ENCODE measurements around the gene TBC1D12.
"Not testable (repeated sequence)": the region's sequence is repeated elsewhere in the genome, so short reads cannot be mapped to it uniquely, and the experiment has no call there.

Gene TBC1D12

DNA sequence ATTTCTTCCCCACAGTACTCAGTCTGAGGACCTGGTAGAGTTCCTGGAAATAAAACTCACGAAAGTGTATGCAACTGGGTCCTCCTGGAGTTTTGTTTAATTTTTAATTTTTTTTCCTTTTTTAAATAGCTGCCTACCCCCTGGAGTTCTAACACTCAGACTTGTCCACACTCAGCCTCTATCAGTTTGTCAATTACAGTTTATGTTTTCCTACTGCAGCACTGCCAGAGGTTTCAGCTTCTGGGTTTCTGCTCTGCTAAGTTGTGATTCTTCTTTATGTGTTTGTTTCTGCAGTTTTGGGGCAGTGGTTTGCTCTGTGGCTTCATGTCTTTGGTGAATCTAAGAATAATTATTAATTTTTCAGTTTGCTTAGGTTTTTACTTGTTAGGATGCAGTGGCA is 59.2 kb downstream of the TBC1D12 start:
- DNase-seq, result no peak

DNA sequence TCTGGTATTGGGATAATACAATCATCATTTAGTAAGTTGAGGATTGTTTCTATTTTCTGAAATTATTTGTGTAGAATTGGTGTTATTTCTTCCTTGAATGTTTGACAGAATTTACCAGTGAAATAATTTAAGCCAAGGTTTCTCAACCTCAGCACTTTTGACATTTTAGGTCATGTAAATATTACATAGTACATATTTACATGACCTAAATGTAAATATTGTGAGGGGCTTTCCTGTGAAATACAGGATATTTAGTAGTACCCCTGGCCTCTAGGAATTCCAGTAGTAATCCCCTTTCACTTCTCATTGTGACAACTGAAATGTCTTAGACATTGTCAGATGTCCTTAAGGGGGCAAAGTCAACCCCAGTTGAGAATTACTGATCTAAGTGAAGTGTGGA is 59.8 kb downstream of the TBC1D12 start:
- DNase-seq, result no peak

DNA sequence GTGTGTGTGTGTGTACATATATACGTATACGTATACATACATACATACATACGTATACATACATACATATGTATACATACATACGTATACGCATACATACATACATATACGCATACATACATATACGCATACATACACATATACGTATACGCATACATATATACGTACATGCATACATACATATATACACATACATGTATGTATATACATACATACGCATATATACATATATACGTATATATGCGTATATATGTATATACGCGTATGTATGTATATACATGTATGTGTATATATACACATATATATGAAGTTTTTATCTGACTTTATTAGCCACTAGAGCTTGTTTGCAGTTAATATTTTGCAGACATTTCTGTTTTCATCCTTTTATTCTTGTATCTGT is 63.3 kb downstream of the TBC1D12 start:
- DNase-seq, result no peak

DNA sequence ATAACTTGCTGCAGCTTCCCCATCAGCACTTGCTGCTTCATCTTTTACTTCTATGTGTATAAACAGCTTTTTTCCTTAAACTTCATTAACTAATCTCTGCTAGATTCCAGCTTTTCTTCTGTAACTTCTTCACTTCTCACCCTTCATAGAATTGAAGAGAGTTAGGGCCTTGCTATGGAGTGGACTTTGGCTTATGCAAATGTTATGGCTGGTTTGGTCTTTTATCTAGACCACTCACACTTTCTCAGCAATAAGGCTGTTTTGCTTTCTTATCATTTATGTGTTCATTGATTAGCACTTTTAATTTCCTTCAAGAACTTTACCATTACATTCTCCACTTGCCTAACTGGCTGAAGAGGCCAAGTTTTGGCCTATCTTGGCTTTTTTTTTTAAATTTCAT is 79.1 kb downstream of the TBC1D12 start:
- DNase-seq, result no peak

DNA sequence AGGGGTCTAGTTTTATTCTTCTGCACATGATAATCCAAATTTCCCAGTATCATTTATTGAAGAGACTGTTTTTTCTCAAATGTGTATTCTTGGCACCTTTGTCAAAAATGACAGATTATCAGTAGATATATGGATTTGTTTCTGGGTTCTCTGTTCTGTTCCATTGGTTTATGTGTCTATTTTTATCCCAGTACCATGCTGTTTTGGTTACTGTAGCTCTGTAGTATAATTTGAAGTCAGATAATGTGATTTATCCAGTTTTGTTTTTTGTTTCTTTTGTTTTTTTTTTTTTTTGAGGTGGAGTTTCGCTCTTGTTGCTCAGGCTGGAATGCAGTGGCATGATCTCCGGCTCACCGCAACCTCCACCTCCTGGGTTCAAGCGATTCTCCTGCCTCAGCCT is 81.6 kb downstream of the TBC1D12 start:
- no peak for DNase-seq

- no peak for DNase-seq
These were observed 82.8 kb downstream of the TBC1D12 start for GRCh38 chr10:94485094-94485493.

DNA sequence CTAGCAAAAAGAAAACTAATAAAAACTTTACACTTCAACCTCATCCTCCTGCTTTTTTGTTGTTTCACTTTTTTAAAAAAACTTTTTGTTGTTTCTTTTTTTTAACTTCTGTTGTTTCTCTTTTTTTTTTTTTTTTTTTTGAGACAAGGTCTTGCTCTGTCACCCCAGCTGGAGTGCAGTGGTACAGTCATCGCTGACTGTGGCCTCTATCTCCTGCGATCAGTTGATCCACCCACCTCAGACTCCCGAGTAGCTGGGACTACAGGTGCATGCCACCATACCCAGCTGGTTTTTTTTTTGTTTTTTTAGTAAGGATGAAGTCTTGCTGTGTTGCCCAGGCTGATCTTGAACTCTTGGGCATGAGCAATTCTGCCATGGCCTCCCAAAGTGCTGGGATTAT is 85.2 kb downstream of the TBC1D12 start:
- DNase-seq, result no peak

DNA sequence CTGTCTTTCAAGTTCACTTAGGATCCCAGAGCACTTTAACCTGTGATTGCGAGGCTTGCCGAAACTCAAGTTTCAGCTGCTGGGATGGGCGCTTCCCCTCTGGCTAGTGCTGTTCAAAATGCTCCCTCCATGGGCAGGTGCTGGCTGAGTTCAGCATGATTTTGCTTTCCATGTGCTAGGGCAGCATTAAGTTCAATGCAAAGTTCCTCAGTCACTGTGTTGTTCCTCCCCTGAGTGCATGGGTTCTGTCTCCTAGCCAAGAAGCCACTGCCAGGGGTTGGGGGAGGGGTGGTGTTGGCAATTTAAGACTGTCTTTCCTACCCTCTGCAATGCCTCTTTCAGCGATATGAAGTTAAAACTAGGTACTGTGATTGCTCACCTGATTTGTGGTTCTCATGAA is 86.8 kb downstream of the TBC1D12 start:
- DNase-seq, result no peak

DNA sequence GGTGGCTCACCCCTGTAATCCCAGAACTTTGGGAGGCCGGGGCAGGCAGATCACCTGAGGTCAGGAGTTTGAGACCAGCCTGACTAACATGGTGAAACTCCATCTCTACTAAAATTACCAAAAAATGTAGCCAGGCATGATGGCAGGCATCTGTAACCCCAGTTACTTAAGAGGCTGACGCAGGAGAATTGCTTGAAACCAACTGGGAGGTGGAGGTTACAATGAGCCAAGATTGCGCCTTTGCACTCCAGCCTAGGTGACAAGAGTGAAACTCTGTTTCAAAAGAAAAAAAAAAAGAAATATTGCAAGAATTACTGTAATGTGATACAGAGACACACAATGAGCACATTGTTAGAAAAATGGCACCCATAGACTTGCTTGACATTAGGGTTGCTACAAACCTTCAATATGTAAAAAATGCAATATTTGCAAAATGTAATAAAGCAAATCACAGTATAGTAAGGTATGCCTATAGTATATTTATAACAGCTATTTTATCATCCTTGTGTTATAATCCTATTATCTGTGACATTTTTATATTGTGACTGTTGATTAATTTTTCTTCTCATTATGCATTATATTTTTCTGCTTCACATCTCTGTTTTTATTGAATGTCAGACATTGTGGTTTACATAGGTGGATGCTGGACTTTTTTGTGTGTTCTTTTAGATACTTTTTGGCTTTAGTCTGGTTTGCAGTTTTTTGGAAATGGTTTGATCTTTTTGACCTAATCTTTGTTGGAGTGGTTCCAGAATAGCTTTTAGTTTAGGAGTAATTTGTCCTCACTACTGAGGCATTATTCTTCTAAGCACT is 87.8 kb downstream of the TBC1D12 start:
- no peak for DNase-seq

DNA sequence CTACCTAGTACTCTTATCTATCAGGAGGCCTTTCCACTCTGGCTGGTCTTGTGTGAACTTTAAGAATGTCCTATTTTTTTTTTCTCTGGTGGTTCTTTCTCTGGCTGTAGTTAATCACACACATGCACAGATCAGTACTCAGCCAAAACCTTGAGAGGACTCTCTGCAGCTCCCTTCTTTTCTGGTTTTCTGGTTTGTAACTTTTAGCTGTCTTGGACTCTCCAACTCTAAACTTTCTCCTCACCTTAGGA is 88.4 kb downstream of the TBC1D12 start:
- DNase-seq, result no peak

DNA sequence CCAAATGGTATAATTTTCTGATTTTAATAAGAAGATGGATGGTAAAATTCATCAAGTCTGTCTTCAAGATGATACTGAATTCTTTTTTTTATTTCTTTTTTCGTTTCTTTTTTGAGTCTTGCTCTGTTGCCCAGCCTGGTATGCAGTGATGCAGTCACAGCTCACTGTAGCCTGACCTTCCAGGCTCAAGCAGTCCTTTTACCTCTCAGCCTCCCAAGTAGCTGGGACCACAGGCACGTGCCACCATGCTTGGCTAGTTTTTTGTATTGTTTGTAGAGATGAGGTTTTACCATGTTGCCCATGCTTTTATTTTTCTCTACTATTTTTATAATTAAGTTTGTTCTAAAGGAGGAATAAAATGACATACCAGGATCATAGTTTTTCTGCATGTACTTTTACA is 91.1 kb downstream of the TBC1D12 start:
- no peak for DNase-seq

- DNase-seq, result no peak
These were observed 93.7 kb downstream of the TBC1D12 start for GRCh38 chr10:94496010-94496409.

GRCh38 chr10:94496646-94497045 is 94.3 kb downstream of the TBC1D12 start:
- no peak for DNase-seq

DNA sequence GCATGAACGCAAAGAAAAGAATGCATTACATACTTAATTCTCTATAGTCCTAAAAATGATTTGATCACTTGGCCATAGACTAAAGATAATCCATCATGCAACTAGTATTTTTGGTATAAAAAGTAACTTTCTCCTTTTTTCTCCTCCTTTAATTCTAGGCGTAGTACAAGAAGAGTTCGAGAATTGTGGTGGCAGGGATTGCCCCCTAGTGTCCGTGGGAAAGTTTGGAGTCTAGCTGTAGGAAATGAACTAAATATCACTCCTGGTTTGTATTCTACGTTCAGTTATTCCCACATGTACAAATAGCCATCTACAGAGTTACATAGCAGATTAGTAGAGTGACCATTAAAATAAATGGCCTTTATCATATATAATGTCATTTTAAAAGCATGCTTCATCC is 97.7 kb downstream of the TBC1D12 start:
- DNase-seq, result no peak

DNA sequence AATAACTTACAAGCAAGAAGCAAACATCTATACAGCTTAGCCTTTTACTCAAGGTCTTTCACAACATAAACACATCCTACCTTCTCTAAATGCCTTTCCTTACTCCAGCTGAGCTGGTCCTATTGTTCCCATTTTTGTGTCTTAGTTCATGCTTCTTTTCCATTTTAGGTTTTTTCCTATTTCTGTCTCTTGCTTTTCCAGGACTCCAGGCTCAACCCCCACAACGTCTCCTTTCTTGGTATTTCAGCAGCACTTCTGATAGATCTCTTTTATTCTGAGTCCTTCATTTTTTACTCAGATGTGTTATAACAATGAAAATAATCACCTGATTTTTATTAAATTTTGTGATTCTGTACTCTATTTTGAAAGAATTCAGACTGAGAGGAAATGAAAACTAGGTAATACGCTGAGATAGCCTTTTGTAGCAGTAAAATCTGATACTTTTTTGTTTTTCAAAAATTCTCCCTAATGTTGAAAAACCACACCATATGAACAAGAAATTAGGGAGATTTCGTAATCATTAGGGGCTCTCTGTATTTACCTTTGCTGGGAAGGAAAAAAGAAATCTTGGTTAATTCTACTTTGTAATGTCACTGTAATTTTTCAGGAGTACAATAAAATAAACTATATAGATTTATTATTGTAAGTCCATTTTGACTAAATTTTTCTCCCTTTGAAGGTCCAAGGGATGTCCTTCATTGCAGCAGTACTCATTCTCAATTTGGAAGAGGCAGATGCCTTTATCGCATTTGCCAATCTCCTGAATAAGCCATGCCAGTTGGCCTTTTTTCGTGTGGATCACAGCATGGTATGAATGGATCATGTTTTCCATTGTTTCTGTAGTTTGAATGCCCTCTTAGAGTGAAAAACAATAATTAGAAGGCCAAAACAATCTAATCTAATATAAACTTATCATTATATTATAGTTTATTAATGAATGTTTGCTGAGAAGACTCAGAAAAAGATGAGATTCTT is 119.2 kb downstream of the TBC1D12 start:
- no peak for DNase-seq

GRCh38 chr10:94524146-94524545 is 121.8 kb downstream of the TBC1D12 start:
- DNase-seq, result no peak

- no peak for DNase-seq
These were observed 122.4 kb downstream of the TBC1D12 start for GRCh38 chr10:94524711-94525110.

DNA sequence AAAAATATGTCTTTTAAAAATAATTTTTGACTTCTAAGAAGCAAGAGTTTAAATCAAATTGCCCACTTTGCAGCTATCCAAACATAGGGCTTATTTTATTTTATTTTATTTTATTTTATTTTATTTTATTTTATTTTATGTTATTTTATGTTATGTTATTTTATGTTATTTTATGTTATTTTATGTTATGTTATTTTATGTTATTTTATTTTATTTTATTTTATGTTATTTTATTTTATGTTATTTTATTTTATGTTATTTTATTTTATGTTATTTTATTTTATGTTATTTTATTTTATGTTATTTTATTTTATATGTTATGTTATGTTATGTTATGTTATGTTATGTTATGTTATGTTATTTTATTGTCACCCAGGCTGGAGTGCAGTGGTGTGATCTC is 129.2 kb downstream of the TBC1D12 start:
- DNase-seq, result not testable (repeated sequence)

GRCh38 chr10:94533027-94533426 is 130.7 kb downstream of the TBC1D12 start:
- DNase-seq, result no peak

DNA sequence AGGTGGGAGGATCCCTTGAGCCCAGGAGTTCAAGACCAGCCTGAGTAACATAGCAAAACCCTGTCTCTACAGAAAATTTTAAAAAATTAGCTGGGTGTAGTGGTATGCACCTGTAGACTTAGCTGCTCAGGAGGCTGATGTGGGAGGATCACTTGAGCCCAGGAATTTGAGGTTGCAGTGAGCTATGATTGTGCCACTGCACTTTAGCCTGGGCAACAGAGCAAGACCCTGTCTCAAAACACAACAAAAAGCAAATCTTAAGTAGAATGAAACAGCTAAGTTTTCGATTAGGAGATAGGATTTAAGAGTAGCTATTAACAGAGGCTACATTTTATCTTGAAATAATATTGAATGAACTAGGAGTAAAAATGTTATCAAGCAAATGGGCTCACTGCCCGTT is 139.9 kb downstream of the TBC1D12 start:
- DNase-seq, result not testable (repeated sequence)

- peak; percentile 90 to 91 for DNase-seq
These were observed 143.2 kb downstream of the TBC1D12 start, which contains the start of gene HELLS for GRCh38 chr10:94545391-94546048. HELLS (plus strand) TSS chr10:94545788; CDS start chr10:94545922, 134 bp downstream.

GRCh38 chr10:94546049-94546900 is 143.9 kb downstream of the TBC1D12 start:
- no peak for DNase-seq

GRCh38 chr10:94546901-94547185 is 144.5 kb downstream of the TBC1D12 start:
- DNase-seq, result no peak
